Liver (tissue), 9 donors: Measurements from ENCODE around the gene RO60. TPM values are rescaled to one million over a fixed set of nuclear protein-coding genes. Genes with fewer than 3 reads are reported as not detected.
"Not testable (repeated sequence)": the region's sequence is repeated elsewhere in the genome, so short reads cannot be mapped to it uniquely, and the experiment has no call there.

Experiments
- DNase-seq: peaks from one replicate; pipeline ENCODE4 v3.0.0-alpha.2; 2017; ENCODE audit warnings: low spot score
- H3K27ac ChIP-seq, 2 donors: one replicate each; pipeline ENCODE4 v1.7.0; 2013; ENCODE audit warnings: inconsistent platforms in 2 of 2, low read length in 2 of 2, control low read depth in 1 of 2, low read depth in 1 of 2, mild to moderate bottlenecking in 1 of 2
- H3K27me3 ChIP-seq, 4 donors: one replicate each; pipeline versions ENCODE4 v1.6.1 to v1.7.0; 2013; ENCODE audit warnings: low read length in 3 of 4, inconsistent platforms in 1 of 4, mild to moderate bottlenecking in 1 of 4, moderate library complexity in 1 of 4; ENCODE audit not compliant: control insufficient read depth in 4 of 4, insufficient read depth in 4 of 4
- H3K36me3 ChIP-seq, 4 donors: one replicate each; pipeline versions ENCODE4 v1.6.1 to v1.7.0; 2013; ENCODE audit warnings: low read length in 3 of 4, mild to moderate bottlenecking in 3 of 4, low read depth in 1 of 4, moderate library complexity in 1 of 4; ENCODE audit not compliant: control insufficient read depth in 4 of 4, insufficient read depth in 3 of 4
- H3K4me1 ChIP-seq, 4 donors: one replicate each; pipeline versions ENCODE4 v1.6.1 to v1.7.0; 2013; ENCODE audit warnings: low read length in 3 of 4, mild to moderate bottlenecking in 3 of 4, moderate library complexity in 1 of 4; ENCODE audit not compliant: control insufficient read depth in 4 of 4, insufficient read depth in 4 of 4
- H3K4me3 ChIP-seq, 3 donors: one replicate each; pipeline versions ENCODE4 v1.6.1 to v1.7.0; 2013; ENCODE audit warnings: low read length in 3 of 3, control low read depth in 1 of 3, low read depth in 1 of 3, mild to moderate bottlenecking in 1 of 3
- H3K9ac ChIP-seq, 2 donors: one replicate each; pipeline ENCODE4 v1.7.0; 2013; ENCODE audit warnings: low read length in 2 of 2, mild to moderate bottlenecking in 2 of 2, moderate library complexity in 2 of 2, control low read depth in 1 of 2, low read depth in 1 of 2
- H3K9me3 ChIP-seq, 4 donors: one replicate each; pipeline versions ENCODE4 v1.6.1 to v1.7.0; 2013; ENCODE audit warnings: low read length in 3 of 4; ENCODE audit not compliant: control insufficient read depth in 4 of 4
- FOXA2 ChIP-seq: IDR thresholded peaks from 2 replicates; pipeline ENCODE4 v1.6.1; 2016; ENCODE audit warnings: antibody characterized with exemption
- HNF4A ChIP-seq, 2 donors: conservative IDR thresholded peaks; 2 replicates each; pipeline ENCODE4 v1.6.1; 2016; ENCODE audit warnings: antibody characterized with exemption in 2 of 2, mild to moderate bottlenecking in 2 of 2
- HNF4G ChIP-seq: IDR thresholded peaks from 2 replicates; pipeline ENCODE4 v1.6.1; 2016; ENCODE audit warnings: antibody characterized with exemption
- JUND ChIP-seq, 2 donors: IDR thresholded peaks; 2 replicates each; pipeline ENCODE4 v1.6.1; 2016; ENCODE audit warnings: antibody characterized with exemption in 2 of 2
- NR2F2 ChIP-seq: IDR thresholded peaks from 2 replicates; pipeline ENCODE4 v1.6.1; 2016; ENCODE audit warnings: antibody characterized with exemption
- RXRA ChIP-seq, 2 donors: IDR thresholded peaks; 2 replicates each; pipeline ENCODE4 v1.6.1; 2017 to 2018; ENCODE audit warnings: antibody characterized with exemption in 2 of 2, mild to moderate bottlenecking in 1 of 2
- SP1 ChIP-seq: IDR thresholded peaks from 2 replicates; pipeline ENCODE4 v1.6.1; 2018; ENCODE audit warnings: antibody characterized with exemption, mild to moderate bottlenecking
- WGBS: extraction: QIAGEN DNeasy Blood & Tissue Kit; methylation state at CpG from one replicate; pipeline ENCODE4 v1.1.7; 2013; 5-methylcytosine and 5-hydroxymethylcytosine counted together
- polyA plus RNA-seq, 2 donors: library from polyadenylated mRNA; stranded (reverse) in 1 of 2; unstranded in 1 of 2; fragments of 200-250 nt in 1 of 2; fragments of >200 nt in 1 of 2; fragmentation: Nextera tagmentation in 1 of 2; extraction: Ambion mirVana in 1 of 2; gene quantifications; one replicate each; pipeline versions ENCODE4 v1.2.1 to v1.2.3, GENCODE V29; 2013 to 2015
- total RNA-seq, 2 donors: library from RNA; depleted of rRNA; stranded (reverse); fragments of >200 nt; gene quantifications; one replicate each; pipeline ENCODE4 v1.2.3, GENCODE V29; 2014
- TF ChIP-seq, protein P1 (sequence below): IDR thresholded peaks from 2 replicates; pipeline ENCODE4 v1.6.1; 2016; ENCODE audit warnings: antibody characterized with exemption
- TF ChIP-seq, protein P2 (sequence below): fragments of 150-350 bp; IDR thresholded peaks from 2 replicates; pipeline ENCODE4 v1.5.1; 2017; ENCODE audit warnings: improper control_type of control experiment, low read depth, low read length; ENCODE audit not compliant: missing input control
- donor health status: healthy.
- donor health status: healthy.
- donor health status: healthy.
- donor health status: healthy.
- donor health status: healthy.

RO60 gene
- total and polyA plus RNA-seq, 4 donors: 5.9 to 121 (median 34.9) TPM

DNA sequence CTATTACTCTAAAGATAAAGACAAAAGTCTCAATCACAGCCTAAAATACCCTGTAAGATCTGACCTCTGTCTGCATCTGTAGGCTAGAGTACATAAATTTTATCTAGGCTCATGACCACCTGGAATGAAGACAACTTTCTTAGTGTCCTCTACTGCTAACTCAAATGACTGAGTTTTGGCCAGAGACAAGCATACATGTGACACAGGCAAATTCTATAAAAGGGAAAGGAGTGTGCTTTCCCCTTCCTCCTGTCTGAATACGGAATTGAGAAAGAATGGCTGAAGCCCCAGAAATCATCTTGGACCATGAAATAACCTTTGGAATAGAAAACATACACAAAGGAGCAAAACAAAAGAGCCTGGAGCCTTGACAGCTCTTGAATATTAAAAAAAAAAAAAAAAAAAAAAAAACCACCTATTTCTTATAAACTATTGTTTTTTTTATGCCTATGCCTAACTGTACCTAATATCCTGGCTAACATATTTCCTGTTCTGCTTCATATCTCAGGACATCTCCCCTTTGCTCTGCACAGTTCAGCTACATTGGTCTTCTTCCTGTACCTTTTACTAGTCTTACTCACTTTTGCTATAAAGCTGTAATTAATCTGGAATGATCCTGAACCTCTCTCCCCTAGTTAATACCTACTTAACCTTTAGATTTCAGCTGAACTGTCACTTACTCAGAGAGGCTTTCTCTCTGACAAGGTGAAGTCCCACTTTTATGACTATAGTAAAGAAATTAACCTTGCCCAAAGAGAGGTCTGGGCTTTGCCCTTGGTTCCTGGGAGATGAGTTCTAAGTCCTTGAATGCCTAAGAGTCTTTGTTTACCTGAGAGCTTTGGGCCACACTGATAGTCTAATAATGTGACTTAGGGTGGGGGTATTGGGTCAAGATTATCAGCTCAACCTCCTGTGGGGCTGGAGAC, 16.4 kb upstream of the RO60 start:
- Histone ChIP-seq H3K4me3 (no peak overlapping the region), H3K4me1 (no peaks in the 10 kb centered on the region), H3K9me3 (no peaks in the 10 kb centered on the region), H3K27me3 (no peaks in the 10 kb centered on the region), H3K9ac (no peak overlapping the region), H3K36me3 (peaks cover 3 to 8% (median 6%) of the 10 kb centered on the region in 4 donors), H3K27ac (no peak overlapping the region)
- TF ChIP-seq FOXA2: no peak
- TF ChIP-seq, protein P1, sequence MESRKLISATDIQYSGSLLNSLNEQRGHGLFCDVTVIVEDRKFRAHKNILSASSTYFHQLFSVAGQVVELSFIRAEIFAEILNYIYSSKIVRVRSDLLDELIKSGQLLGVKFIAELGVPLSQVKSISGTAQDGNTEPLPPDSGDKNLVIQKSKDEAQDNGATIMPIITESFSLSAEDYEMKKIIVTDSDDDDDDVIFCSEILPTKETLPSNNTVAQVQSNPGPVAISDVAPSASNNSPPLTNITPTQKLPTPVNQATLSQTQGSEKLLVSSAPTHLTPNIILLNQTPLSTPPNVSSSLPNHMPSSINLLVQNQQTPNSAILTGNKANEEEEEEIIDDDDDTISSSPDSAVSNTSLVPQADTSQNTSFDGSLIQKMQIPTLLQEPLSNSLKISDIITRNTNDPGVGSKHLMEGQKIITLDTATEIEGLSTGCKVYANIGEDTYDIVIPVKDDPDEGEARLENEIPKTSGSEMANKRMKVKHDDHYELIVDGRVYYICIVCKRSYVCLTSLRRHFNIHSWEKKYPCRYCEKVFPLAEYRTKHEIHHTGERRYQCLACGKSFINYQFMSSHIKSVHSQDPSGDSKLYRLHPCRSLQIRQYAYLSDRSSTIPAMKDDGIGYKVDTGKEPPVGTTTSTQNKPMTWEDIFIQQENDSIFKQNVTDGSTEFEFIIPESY: no peak
- no peak for TF ChIP-seq HNF4A (conservative IDR thresholded peaks at IDR 0.05)
- TF ChIP-seq HNF4G: no peak
- TF ChIP-seq JUND (IDR thresholded peaks at IDR 0.05): no peak
- WGBS: 91% methylated on average over 1 of the region's 1 CpG
- no peak for DNase-seq

- H3K27me3 ChIP-seq, H3K9me3 ChIP-seq, H3K4me3 ChIP-seq, H3K27ac ChIP-seq, H3K4me1 ChIP-seq, H3K9ac ChIP-seq, DNase-seq: not testable (repeated sequence)
- WGBS: 97% methylated on average over 5 of the region's 5 CpGs
- H3K36me3 ChIP-seq: peaks cover 2 to 12% (median 5%) of the 10 kb centered on the region in 4 donors
These were observed 10.5 kb upstream of the RO60 start for GRCh38 chr1:193048913-193049312.

DNA sequence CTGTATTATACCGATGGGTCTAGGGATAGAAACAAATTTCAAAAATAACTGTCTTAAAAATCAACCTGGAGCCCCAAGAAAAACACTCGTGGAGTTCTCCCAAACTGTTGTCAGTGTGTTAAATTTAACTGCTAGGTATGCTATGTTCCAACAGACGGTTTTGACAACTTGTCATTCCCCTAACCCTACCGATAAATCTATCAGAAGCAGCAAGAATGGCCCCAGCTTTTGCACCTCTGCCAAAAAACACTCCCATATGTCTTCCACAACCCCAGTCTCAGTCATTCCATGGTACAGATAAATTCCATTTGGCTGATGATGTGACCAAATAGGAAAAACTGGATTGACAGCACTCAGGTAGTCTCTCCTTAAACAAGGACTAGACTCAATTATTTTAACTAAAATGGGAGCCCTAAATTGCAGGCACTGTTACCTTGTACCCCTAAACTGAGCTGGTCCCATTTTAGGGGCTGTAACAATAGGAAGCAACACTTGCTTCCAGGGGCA, 5.2 kb upstream of the RO60 start:
- H3K36me3 ChIP-seq: peaks cover 0 to 8% (median 2%) of the 10 kb centered on the region in 4 donors
- DNase-seq: no peak
- H3K27ac ChIP-seq: no peak overlapping the region
- H3K27me3 ChIP-seq: no peaks in the 10 kb centered on the region
- H3K4me3 ChIP-seq: no peak overlapping the region
- peaks cover 0 to 14% (median 8%) of the 10 kb centered on the region in 4 donors for H3K4me1 ChIP-seq
- TF ChIP-seq SP1 (no peak), NR2F2 (no peak), RXRA (IDR thresholded peaks at IDR 0.05) (no peak), JUND (IDR thresholded peaks at IDR 0.05) (no peak), FOXA2 (no peak)
- TF ChIP-seq, protein P1: no peak
- TF ChIP-seq, protein P2, sequence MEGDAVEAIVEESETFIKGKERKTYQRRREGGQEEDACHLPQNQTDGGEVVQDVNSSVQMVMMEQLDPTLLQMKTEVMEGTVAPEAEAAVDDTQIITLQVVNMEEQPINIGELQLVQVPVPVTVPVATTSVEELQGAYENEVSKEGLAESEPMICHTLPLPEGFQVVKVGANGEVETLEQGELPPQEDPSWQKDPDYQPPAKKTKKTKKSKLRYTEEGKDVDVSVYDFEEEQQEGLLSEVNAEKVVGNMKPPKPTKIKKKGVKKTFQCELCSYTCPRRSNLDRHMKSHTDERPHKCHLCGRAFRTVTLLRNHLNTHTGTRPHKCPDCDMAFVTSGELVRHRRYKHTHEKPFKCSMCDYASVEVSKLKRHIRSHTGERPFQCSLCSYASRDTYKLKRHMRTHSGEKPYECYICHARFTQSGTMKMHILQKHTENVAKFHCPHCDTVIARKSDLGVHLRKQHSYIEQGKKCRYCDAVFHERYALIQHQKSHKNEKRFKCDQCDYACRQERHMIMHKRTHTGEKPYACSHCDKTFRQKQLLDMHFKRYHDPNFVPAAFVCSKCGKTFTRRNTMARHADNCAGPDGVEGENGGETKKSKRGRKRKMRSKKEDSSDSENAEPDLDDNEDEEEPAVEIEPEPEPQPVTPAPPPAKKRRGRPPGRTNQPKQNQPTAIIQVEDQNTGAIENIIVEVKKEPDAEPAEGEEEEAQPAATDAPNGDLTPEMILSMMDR: no peak
- no peaks in the 10 kb centered on the region for H3K9me3 ChIP-seq
- 94% methylated on average over 4 of the region's 4 CpGs for WGBS
- H3K9ac ChIP-seq: no peak overlapping the region
